CD4-positive, alpha-beta T cell treated with Interleukin-1 beta for 1 hour (primary cell): ENCODE data around the gene CEP295NL.
"Not testable (repeated sequence)": the region's sequence is repeated elsewhere in the genome, so short reads cannot be mapped to it uniquely, and the experiment has no call there.

Experiments
- DNase-seq, 2 donors: peaks; one replicate each; pipeline ENCODE4 v3.0.0-alpha.2; 2020 to 2022

CEP295NL gene

DNA sequence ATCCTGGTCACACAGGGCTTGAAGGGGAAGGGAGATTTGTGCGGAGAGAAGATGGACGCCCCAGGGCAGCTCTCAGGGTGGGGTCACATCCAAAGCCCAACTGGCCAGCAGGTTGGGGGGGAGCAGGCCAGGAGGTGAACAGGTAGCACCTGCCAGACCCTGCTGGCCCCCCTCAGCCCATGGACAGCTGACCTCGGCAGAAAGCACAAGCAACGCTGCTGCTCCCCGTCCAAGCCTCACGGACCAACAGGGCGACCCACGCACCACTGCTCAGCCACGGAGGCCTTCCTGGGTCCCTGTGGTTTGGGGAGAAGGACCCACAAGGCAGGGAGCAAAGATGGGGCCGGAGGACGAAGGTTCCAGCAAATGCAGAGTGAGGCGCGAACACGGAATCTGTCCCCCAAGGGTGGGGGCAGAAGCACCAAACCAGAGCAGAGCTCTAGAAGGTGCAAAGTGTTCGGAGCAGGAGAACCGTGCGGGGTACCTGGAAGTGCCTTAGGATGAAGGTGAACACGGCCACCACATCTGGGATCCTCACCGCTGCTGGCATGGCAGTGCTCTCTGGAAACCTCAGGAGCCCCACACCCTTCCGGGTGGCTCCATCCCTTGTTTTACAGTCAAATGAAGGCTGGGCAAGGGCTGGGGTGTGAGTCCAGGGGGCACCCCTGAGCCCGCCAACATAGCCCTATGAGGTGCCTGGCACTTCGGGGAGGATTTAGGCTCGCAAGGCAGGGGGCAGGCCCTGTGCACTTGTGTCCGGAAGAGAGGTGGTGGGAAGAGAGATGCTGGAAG lies 17.9 kb downstream of the CEP295NL start:
- DNase-seq = no peak

DNA sequence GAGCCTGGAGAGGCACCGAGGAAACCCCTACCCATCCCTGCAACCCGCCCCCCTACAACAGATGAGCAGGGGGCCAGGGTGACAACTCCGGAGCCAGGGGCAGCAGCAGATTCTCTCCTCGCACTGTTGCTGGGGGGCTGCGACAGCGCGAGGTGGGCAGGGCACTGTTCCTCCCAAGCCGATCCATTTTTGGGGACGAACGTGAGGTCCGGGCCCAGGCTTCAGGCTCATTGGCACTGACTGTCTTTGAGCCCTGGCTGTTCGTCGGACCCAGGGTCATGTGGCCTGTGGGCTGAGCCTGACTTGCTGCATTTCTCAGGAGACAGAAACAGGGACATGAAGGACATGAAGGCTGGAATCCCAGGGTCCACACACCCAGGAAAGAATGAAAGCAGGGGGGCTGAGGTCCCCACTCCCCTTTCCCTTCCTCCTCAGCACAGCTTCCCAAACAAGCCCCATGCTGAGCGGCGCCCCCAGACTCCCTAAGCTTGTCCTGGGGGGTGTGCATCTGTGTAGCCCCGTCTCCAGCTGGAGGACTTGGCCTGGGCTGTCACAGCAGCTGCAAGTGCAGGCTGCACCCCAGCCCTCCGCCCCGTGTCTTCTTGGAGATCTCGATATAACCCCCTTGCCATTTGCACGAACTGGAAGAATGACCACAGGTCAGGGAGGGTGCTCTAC lies 18.7 kb downstream of the CEP295NL start:
- DNase-seq = no peak

DNA sequence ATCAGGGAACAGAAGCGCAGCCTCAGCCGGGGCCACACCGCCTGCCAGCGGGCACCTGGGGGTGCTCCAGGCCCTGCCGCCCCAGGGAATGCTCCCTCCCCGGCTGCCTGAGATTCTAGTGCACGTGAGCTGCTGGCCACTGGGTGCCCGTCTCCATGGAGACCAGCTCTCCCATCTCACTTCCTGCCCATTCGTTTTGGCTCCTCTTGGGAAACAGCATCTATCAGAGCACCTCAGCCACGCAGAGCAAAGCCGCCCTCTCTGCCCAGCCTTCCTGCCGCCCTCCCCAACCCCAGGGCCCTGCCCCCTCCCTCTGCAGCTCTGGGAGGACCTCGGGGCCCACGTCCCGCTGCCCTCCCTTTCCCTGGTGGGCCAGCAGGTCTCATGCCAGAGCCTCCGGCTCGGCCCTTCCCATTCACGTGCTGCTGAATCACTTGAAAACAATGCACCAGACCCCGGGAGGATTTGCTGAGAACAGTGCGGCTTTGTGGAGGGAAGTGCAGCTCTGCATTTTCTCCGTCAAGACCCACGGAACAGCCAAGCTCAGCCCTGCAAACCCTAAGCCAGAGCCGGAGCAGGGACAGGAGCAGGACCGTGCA lies 19.4 kb downstream of the CEP295NL start:
- peak in 1 of 2 donors; percentile 45 for DNase-seq

DNA sequence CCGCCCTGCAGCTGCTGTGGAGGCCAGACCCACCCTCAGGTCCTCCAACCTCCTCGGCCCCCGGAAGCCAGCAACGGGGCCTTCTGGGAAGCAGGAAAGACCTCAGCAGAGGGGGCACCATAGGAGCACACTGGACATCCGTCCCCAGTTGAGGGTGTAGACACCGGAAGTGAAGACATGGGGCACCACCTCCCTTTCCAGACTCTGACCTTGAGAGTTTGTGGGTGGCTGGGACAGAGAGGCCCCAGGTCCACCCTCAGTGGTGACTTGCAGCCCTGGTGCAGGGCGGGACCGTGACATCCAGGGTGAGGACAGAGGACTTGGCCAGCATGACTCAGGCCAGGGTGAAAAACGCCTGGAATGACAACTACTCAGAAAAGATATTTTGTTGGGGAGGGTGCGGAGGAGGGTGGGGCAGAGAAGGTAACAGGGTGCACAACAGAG lies 19.9 kb downstream of the CEP295NL start:
- peak in 1 of 2 donors; percentile 81 for DNase-seq

DNA sequence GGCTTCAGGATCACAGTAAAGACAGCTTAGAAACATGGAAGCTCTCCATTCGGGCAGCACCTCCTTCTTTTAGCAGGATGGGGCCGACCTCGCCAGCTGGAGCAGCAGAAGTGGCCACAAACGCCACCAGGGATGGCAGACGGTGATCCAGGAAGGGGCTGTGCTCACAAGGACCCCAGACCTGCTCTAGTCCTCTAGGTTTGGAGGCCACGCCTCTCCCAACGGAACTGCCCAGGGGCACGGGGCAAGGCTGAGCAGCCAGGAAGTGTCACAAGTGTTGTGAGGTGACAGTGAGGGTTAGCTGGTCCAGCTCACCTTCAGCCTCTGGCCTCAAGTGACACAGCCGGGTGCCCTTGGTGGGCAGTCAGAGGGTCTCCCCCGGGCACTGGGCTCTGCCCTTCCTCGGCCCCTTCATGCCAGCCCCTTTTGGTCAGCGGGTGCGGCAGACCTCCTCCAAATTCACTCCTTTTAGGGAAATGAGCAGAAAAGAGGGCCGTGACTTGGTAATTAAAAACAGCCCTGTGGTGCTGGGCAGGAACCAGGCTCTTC lies 20.4 kb downstream of the CEP295NL start:
- DNase-seq = peak in 1 of 2 donors; percentile 51

DNA sequence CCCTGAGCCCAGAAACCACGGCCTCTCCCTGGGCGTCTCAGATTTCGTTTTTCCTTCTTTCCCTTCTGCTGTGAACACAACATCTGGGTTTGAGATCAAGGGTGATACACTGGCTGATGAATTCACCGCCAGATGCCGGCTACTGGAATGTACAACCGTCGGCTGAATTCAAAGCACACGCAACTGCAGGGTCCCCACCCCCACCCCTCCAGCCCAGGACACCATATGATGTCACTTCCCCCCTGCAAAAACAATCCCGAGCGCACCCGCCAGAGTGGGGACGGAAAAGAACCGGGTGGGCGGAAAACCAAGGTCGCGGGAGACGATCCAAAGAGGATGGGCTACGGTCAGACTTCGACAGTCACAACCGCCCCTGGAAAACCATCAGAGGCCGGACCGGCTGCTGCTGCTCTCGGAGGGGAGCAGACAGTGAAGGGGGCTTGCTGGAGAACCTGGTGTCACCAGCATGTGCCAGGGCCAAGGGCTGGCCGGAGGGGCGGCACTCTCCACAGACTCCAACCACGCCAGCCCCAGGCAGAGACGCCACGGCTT lies 23.3 kb downstream of the CEP295NL start:
- peak; percentile 27 to 52 for DNase-seq

DNA sequence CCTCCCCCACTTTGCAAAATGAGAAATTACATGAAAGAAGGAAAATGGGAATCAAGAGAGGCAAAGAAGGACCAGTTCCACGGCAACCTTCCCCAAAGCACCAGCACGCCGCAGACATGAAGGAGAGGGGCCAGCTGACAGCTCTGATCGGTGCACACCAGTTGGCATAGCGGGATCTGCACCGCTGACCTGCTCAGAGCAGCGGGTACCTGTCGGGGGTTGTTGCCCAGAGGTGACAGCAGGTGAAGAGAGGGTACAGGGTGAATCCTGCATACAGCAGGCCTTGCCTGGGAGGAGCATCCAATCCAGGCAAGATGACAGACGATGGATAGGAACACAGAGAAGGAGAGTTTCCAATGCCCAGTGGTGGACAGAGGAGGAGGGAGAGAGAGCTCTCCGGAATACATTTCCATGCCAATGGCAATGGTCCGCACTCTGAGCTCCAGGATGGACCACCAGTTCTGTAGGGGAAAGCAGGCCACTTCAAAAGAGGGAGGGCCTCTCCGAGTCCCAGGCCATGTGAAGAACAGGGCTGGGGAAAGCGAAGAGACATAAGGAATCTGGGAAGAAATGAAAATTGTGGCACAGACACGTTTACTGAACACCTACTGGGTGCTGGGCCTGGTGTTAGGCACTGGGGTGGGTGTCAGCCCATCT lies 24.0 kb downstream of the CEP295NL start:
- no peak for DNase-seq

DNA sequence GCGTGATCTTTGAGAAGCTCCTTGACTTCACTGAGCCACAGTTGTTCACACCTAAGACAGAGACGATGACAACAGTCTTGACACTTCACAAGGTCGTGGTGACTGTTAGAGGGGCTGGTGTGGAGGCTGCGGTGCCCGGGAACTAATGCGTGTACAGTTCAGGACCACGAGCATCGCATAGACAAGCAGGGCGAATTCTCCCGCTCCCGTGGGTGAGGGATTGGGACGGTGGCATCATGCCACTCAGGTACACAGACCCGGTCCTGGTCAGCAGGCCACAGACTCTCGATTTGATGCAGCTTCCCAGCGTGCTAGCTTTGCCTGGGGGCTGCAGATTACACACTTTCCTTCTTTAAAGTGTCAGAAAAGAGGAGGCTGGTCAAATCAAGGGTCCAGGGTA lies 24.7 kb downstream of the CEP295NL start:
- DNase-seq = no peak

DNA sequence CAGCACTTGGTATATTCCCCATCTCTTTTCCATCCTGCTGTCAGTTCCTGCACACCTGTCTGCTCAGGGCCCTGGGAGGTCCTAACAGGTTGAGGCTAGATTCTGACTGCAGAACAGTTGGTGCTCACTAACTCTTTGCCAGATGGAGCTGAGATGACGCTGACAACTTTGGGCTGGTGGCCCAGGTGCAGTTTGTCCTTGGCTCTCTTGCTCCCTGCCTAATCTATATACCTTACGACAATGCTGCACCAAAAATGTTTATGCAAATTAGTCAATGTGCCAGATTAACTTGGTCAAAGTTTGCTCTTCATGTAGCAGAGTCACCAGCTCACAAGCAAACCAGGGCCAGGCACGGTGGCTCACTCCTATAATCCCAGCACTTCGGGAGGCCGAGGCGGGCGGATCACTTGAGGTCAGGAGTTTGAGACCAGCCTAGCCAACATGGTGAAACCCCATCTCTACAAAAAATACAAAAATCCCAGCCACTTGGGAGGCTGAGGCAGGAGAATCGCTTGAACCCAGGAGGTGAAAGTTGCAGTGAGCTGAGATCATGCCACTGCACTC lies 26.0 kb downstream of the CEP295NL start:
- not testable (repeated sequence) for DNase-seq

DNA sequence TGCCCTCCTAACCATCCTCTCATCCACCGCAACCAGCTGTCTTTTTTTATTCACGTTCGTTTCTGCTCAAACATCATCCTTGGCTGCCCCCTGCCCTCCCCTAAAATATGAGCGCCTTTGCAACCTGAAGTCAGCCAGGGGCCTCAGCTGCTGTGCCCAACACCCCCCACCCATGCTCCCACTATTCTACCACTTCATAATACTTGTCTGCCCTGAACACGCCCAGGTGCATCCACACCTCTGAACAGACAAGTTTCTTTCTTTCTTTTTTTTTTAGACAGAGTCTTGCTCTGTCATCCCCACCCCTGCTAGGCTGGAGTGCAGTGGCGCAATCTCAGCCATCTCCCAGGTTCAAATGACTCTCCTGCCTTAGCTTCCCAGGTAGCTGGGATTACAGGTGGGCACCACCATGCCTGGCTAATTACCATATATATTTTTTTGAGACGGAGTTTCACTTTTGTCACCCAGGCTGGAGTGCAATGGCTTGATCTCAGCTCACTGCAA lies 26.9 kb downstream of the CEP295NL start:
- no peak for DNase-seq

DNA sequence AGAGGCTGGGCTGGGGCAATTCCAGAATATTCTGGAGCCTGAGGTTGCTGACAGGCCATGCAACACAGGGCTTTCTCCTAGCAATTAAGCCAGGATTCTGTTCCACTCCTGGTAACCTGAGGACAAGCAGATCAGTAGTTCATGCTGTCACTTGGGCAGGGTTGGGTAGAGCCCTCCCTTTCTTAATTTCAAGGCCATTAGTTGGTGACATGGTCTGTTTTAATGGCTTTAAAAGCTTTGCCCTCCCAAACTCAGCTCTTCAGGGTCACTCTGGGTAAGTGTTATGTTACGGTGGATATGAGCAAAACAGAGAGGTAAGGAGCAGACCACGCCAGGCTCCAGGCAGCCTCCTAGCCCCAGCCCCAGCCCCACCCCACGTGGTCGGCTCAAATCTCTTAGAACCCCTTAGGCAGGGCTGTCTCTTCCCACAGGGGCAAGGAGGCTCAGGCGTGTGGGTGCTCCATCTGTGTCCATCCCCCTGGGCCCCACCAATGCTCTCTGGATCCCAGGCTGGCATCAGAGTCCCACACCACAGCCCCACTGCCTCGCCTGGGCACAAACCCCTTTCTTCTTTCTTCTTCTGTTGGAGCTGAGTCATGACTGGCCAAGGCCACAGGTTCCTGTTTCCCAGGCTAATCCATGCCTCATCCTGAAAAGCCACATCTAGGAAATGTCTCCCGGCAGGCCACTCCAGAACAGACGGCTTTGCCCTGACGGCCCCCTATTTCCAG lies 27.5 kb downstream of the CEP295NL start:
- no peak for DNase-seq

DNA sequence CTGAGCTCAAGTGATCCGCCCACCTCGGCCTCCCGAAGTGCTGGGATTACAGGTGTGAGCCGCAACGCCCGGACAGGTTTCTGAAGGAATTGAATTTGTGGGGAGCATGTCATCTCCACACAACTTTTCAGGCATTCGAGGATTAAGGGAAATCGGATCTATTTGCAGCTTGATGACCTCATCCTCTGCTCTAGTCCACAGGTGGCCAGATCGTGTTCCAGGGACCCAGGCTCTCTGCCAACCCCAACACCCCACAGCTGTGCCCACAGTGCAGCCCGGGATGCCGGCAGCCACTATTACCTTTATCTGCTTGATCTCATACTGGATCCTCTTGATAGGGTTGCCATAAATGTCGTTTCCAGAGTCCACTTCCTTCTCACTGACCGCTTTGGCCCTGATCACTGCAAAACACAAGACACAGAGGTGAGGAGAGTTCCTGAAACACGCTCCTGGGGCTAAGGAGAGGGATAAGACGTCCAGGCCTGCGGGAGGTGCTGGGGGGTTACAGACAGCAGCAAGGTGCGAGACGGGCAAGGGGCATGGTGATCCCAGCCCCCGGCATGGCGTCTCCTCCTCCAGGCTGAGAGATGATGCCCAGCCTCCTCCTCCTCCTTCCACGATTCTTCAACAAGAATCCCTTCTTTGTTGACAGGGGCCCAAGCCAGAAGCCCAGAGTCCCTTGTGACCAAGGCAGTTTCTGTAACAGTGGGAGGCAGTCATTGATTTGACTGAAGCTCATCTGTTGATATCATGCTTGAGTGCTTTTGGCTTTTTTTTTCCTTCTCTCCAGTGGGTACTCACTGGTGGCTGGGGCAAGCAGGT lies 29.3 kb downstream of the CEP295NL start:
- DNase-seq = no peak

DNA sequence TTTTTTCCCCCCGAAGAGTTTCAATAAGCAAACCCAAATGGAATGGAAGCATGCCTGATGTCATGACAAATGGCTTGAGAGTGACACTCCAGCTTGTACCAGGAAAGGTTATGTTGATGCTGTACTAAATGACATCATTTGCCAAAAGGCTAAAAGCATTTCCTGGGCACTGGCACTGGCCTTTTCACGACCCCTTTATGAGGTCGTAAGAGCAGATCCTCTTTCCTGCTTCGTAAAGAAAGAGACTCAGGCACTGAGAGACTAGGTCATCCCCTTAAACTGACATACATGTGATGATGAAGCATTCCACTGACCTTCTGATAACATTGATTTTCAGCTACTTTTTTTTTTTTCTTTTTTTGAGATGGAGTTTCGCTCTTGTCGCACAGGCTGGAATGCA lies 30.5 kb downstream of the CEP295NL start:
- no peak for DNase-seq

DNA sequence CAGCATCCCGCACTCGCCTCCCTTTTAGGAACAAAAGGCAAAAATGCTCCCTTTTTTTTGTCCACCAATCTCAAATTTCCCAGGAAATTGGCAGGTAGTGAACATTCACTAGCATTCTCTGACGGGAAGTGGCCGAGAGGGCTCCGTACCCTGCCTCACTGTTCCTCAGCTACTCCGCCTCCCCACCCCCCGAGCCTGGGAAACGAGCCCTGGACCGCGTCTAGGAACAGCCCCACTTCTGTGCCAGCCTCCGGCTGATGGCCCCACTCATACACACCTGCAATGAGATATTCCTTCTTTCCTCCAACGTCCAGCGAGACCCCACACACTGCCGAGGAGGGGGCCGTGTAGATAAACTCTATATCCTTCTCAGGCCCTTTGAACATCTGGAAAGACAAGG lies 32.4 kb downstream of the CEP295NL start:
- DNase-seq = no peak

DNA sequence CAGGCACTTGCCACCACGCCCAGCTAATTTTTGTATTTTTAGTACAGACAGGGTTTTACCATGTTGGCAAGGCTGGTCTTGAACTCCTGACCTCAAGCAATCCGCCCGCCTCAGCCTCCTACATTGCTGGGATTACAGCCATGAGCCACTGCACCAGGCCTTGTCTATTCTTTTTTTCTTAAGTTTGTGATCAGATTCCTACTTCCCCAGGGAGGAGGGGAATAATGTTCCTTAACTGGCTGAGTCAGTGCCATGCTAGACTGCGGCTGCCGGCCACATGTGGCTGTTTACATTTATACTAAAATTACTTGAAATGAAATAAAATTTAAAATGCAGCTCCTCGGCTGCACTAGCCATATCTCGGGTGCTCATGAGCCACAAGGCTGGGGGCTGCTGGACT lies 34.6 kb downstream of the CEP295NL start:
- no peak for DNase-seq

DNA sequence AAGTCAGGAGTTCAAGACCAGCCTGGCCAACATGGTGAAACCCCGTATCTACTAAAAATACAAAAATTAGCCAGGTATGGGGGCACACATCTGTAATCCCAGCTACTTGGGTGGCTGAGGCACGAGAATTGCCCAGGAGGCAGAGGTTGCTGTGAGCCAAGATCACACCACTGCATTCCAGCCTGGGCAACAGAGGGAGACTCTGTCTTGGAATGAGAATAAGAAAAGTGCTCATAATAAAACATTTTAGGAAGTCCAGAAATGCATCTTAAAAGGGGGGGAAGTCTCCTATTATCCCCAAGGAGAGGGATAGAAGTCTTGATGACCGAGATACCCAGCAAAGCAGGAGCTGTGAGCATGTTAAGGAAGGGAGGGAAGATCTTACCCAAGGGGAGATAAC lies 36.0 kb downstream of the CEP295NL start:
- DNase-seq = not testable (repeated sequence)

DNA sequence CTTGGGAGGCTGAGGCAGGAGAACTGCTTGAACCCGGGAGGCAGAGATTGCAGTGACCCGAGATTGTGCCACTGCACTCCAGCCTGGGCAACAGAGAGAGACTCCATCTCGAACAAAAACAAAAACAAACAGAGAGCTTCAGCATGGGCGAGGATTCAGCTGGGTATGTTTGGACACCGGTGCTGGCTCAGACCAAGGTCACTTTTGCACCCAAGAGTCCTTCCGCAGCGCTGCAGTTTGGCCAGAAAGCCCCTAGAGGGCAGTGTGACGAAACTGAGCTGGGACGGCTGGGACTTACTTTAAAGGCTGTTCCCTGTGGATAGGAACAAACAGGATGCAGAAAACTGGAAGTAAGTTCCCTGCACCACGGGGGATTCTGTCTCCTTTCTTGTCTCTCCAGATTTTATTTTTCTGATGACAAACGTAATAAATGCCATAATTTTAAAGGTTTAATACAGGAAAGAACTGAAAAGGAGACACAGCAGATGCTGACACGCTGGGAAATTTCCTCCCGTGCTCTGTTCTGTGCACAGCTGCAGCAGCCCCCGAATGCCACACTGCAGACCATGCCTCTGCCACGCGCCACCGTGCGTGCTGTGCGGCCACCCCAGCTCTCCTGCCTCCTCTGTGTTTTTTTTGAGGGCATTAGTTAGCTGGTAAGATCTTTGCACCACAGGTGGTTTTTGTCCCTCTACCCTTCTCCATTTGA lies 37.2 kb downstream of the CEP295NL start:
- DNase-seq = peak; percentile 62 to 64

DNA sequence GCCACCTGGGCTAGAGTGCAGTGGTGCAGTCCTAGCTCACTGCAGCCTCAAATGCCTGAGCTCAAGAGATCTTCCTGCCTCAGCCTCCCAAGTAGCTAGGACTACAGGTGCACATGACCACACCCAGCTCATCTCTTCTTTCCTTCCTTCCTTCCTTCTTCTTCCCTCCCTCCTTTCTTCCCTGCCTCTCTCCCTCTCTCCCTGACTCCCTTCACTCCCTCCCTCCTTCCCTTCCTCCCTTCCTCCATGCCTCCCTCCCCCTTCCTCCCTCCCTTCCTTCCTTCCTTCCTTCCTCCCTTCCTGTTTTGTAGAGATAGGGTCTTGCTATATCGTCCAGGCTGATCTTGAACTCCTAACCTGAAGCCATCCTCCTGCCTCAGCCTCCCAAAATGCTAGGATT lies 38.9 kb downstream of the CEP295NL start:
- DNase-seq = no peak

DNA sequence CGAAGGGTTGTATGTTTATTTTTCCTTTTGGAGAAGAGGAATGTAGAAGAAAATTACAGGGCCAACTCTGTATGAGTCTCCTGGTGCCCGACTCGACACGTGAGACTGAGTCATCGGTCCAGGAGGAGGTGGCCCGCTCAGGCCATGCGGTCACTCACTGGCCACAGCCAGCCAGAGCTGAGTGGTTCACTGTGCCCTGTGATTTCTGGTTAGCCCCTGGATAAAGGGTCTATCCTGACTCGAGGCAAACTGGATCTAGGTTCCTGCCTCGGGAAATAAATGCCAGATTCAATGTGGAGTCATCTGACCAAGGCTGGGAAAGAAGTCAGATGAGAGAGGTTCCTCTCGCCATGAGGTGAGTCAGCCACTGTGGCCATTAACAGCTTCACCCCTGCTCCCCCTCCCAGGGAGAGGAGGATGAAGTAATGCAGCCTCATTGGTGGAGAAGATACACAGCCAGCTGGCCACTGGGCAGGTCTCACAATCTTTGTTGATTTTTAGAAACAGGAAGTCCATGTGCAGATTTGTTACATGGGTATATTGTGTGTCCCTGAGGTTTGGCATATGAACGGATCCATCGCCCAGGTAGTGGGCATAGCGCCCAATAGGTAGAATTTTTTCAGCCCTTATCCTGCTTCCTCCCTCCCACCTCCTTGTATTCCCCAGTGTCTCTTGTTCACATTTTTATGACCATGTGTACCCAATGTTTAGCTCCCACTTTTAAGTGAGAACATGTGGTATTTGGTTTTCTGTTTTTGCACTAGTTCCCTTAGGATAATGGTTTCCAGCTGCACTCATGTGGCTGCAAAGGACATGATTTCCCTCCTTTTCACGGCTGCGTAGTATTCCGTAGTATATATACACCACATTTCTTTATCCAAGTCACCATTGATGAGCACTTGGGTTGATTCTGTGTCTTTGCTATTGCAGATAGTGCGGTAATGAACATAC lies 40.7 kb downstream of the CEP295NL start:
- DNase-seq = peak in 1 of 2 donors; percentile 66
